GM23338 (cell line): ENCODE measurements around the gene PTCHD1. TPM values are rescaled to one million over a fixed set of nuclear protein-coding genes. Genes with fewer than 3 reads are reported as not detected.

Source experiments
- ATAC-seq: fragments of 200-7000 bp; cut with Tn5 transposase; 3 replicates; pipeline ENCODE4 v1.9.1; 2020
- DNase-seq: peaks from one replicate; pipeline ENCODE4 v3.0.0-alpha.2; 2015; ENCODE audit warnings: low spot score
- H2AFZ ChIP-seq: fragments of 200-600 bp; sonication (generic); 2 replicates; pipeline ENCODE4 v1.8.0; 2016; ENCODE audit warnings: antibody characterized with exemption, mild to moderate bottlenecking, moderate library complexity
- H3F3A ChIP-seq: fragments of 200-600 bp; sonication (generic); replicated peaks from 2 replicates; pipeline ENCODE4 v1.8.0; 2017; ENCODE audit warnings: antibody characterized with exemption, mixed run types, low read depth
- H3K27ac ChIP-seq: fragments of 200-600 bp; sonication (generic); 2 replicates; pipeline ENCODE4 v1.6.1; 2016; ENCODE audit warnings: low read depth
- H3K27me3 ChIP-seq: fragments of 200-600 bp; sonication (generic); 2 replicates; pipeline ENCODE4 v1.8.0; 2016; ENCODE audit warnings: mild to moderate bottlenecking, mixed run types, moderate library complexity; ENCODE audit not compliant: insufficient read depth
- H3K36me3 ChIP-seq: fragments of 200-600 bp; sonication (generic); 2 replicates; pipeline ENCODE4 v1.8.0; 2016; ENCODE audit warnings: mild to moderate bottlenecking; ENCODE audit not compliant: insufficient read depth
- H3K4me1 ChIP-seq: fragments of 200-600 bp; sonication (generic); 2 replicates; pipeline ENCODE4 v1.8.0; 2016; ENCODE audit warnings: mild to moderate bottlenecking, moderate library complexity; ENCODE audit not compliant: insufficient read depth
- H3K4me2 ChIP-seq: fragments of 200-600 bp; sonication (generic); 2 replicates; pipeline ENCODE4 v1.7.1; 2017; ENCODE audit warnings: mixed run types
- H3K4me3 ChIP-seq: fragments of 200-600 bp; sonication (generic); 2 replicates; pipeline ENCODE4 v1.6.1; 2016; ENCODE audit warnings: mixed run types
- H3K79me2 ChIP-seq: fragments of 200-600 bp; sonication (generic); replicated peaks from 2 replicates; pipeline ENCODE4 v1.8.0; 2017; ENCODE audit warnings: mild to moderate bottlenecking; ENCODE audit not compliant: insufficient read depth
- H3K9me2 ChIP-seq: fragments of 200-600 bp; sonication (generic); 2 replicates; pipeline ENCODE4 v1.8.0; 2017; ENCODE audit not compliant: insufficient read depth
- H4K20me1 ChIP-seq: fragments of 200-600 bp; sonication (generic); replicated peaks from 2 replicates; pipeline ENCODE4 v1.8.0; 2017; ENCODE audit warnings: mild to moderate bottlenecking; ENCODE audit not compliant: insufficient read depth
- H3K27ac Mint-ChIP-seq: 2 replicates; pipeline ENCODE4 v1.8.0; 2020; ENCODE audit warnings: inconsistent platforms, mild to moderate bottlenecking, moderate library complexity, mixed read lengths
- H3K27me3 Mint-ChIP-seq: 3 replicates; pipeline ENCODE4 v1.8.0; 2022; ENCODE audit warnings: low read depth, mild to moderate bottlenecking, moderate library complexity, mixed read lengths, inconsistent platforms; ENCODE audit not compliant: insufficient read depth, poor library complexity
- H3K36me3 Mint-ChIP-seq: 3 replicates; pipeline ENCODE4 v1.8.0; 2021; ENCODE audit warnings: low read depth, mild to moderate bottlenecking, inconsistent platforms, moderate library complexity, mixed read lengths
- H3K4me1 Mint-ChIP-seq: 3 replicates; pipeline ENCODE4 v1.8.0; 2020; ENCODE audit warnings: mild to moderate bottlenecking, inconsistent platforms, mixed read lengths
- H3K4me3 Mint-ChIP-seq: 3 replicates; pipeline ENCODE4 v1.8.0; 2021; ENCODE audit warnings: moderate library complexity, mild to moderate bottlenecking, inconsistent platforms, mixed read lengths
- H3K9me3 Mint-ChIP-seq: 3 replicates; pipeline ENCODE4 v1.8.0; 2020; ENCODE audit warnings: moderate library complexity, mild to moderate bottlenecking, inconsistent platforms, mixed read lengths
- CREB1 ChIP-seq: fragments of 250-450 bp; sonication (Bioruptor Pico); IDR thresholded peaks from 2 replicates; pipeline ENCODE4 v1.5.0; 2020; ENCODE audit warnings: low read depth, mild to moderate bottlenecking, moderate library complexity
- EZH2 ChIP-seq: fragments of 200-600 bp; sonication (generic); IDR thresholded peaks from one replicate; pipeline ENCODE4 v1.8.0; 2017; ENCODE audit warnings: antibody characterized with exemption, mild to moderate bottlenecking, low read depth; ENCODE audit not compliant: unreplicated experiment
- EZH2phosphoT487 ChIP-seq: fragments of 200-600 bp; sonication (generic); IDR thresholded peaks from one replicate; pipeline ENCODE4 v1.8.1; 2018; ENCODE audit warnings: antibody characterized with exemption; ENCODE audit not compliant: unreplicated experiment
- JUNB ChIP-seq: IDR thresholded peaks from one replicate; pipeline ENCODE4 v1.6.1; 2016; ENCODE audit warnings: antibody characterized with exemption; ENCODE audit not compliant: unreplicated experiment
- NANOG ChIP-seq: IDR thresholded peaks from 2 replicates; pipeline ENCODE4 v1.6.1; 2016; ENCODE audit warnings: antibody characterized with exemption, borderline replicate concordance
- POLR2AphosphoS5 ChIP-seq: IDR thresholded peaks from 2 replicates; pipeline ENCODE4 v1.6.1; 2016; ENCODE audit warnings: antibody characterized with exemption, low read depth
- STAT1 ChIP-seq: IDR thresholded peaks from one replicate; pipeline ENCODE4 v1.6.1; 2016; ENCODE audit warnings: antibody characterized with exemption; ENCODE audit not compliant: unreplicated experiment
- ZNF114 ChIP-seq: fragments of 250-450 bp; sonication (Bioruptor Pico); IDR thresholded peaks from 2 replicates; pipeline ENCODE4 v1.5.0; 2020; ENCODE audit warnings: mild to moderate bottlenecking, moderate library complexity
- ZNF331 ChIP-seq: fragments of 250-450 bp; sonication (Bioruptor Pico); IDR thresholded peaks from 2 replicates; pipeline ENCODE4 v1.5.0; 2020; ENCODE audit warnings: low read depth, mild to moderate bottlenecking, moderate library complexity
- polyA plus RNA-seq: library from polyadenylated mRNA; unstranded; fragments of >200 nt; fragmentation: Nextera tagmentation; extraction: Ambion mirVana; gene quantifications from 2 replicates; pipeline ENCODE4 v1.2.1, GENCODE V29; 2016
- total RNA-seq: library from RNA; depleted of rRNA; stranded (reverse); fragments of >200 nt; shearing (Covaris generic); gene quantifications from 2 replicates; pipeline ENCODE4 v1.2.3, GENCODE V29; 2014
- TF ChIP-seq, protein P1 (sequence below): IDR thresholded peaks from one replicate; pipeline ENCODE4 v1.6.1; 2018; ENCODE audit warnings: antibody characterized with exemption; ENCODE audit not compliant: unreplicated experiment
- TF ChIP-seq, protein P2 (sequence below): fragments of 250-450 bp; sonication (Bioruptor Pico); IDR thresholded peaks from 2 replicates; pipeline ENCODE4 v1.5.0; 2020; ENCODE audit warnings: mild to moderate bottlenecking, moderate library complexity
- TF ChIP-seq, protein P3 (sequence below): IDR thresholded peaks from 2 replicates; pipeline ENCODE4 v1.6.1; 2016; ENCODE audit warnings: antibody characterized with exemption
- TF ChIP-seq, protein P4 (sequence below), 2 experiments: fragments of 200-600 bp in 1 of 2; sonication (generic) in 1 of 2; conservative IDR thresholded peaks; 2 replicates each; pipeline versions ENCODE4 v1.5.1 to v1.6.1; 2016 to 2017; ENCODE audit warnings: antibody characterized with exemption in 2 of 2, low read depth in 2 of 2, mild to moderate bottlenecking in 2 of 2, moderate library complexity in 1 of 2

The PTCHD1 gene
- total and polyA plus RNA-seq, 2 experiments from 2014 or later: 1.5 to 1.9 TPM

DNA sequence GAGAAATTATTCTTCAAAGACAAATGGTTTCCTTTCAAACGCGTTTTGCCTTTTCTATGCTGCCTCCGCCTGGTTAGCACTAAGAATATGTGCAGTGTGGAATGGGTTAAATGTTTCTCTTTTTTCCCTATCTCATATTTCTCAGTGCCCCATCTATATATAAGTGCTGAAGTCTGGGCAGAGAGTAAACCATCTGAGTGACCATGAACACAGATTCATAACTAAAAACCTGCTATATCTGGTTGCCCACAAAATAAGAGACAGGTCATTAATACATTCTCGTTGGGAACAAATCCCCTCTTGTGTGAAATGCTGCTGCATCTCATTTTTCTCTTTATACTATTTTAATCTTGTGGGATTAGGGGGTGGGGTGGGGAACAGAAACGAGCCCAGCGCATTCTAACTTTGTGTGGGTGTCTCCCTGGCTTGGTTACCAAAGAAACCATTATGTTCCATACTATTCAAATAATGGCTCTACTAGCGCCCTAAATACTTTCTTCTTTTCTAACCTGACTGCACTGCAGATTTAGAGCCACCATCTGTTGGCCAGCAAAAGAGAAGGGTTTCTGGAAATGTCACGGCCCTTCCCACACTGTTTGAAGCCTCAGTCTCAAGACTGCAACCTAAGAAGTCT is 42.2 kb upstream of the PTCHD1 start:
- DNase-seq (peak; percentile 3), ATAC-seq (no peak)
- Histone ChIP-seq H3K4me1 (no peaks in the 10 kb centered on the region), H3F3A (no peaks in the 10 kb centered on the region), H3K36me3 (no peaks in the 10 kb centered on the region), H4K20me1 (no peaks in the 10 kb centered on the region), H3K9me2 (no peaks in the 10 kb centered on the region), H3K27me3 (no peaks in the 10 kb centered on the region), H3K79me2 (no peaks in the 10 kb centered on the region), H3K4me2 (no peak overlapping the region), H2AFZ (no peak overlapping the region), H3K4me3 (no peak overlapping the region), H3K27ac (no peak overlapping the region)
- H3K4me1 Mint-ChIP-seq: no peaks in the 10 kb centered on the region
- no peak overlapping the region for H3K27ac Mint-ChIP-seq
- no peaks in the 10 kb centered on the region for H3K9me3 Mint-ChIP-seq
- H3K36me3 Mint-ChIP-seq: no peaks in the 10 kb centered on the region
- no peak overlapping the region for H3K4me3 Mint-ChIP-seq
- H3K27me3 Mint-ChIP-seq: no peaks in the 10 kb centered on the region
- TF ChIP-seq JUNB: no peak
- TF ChIP-seq, protein P1, sequence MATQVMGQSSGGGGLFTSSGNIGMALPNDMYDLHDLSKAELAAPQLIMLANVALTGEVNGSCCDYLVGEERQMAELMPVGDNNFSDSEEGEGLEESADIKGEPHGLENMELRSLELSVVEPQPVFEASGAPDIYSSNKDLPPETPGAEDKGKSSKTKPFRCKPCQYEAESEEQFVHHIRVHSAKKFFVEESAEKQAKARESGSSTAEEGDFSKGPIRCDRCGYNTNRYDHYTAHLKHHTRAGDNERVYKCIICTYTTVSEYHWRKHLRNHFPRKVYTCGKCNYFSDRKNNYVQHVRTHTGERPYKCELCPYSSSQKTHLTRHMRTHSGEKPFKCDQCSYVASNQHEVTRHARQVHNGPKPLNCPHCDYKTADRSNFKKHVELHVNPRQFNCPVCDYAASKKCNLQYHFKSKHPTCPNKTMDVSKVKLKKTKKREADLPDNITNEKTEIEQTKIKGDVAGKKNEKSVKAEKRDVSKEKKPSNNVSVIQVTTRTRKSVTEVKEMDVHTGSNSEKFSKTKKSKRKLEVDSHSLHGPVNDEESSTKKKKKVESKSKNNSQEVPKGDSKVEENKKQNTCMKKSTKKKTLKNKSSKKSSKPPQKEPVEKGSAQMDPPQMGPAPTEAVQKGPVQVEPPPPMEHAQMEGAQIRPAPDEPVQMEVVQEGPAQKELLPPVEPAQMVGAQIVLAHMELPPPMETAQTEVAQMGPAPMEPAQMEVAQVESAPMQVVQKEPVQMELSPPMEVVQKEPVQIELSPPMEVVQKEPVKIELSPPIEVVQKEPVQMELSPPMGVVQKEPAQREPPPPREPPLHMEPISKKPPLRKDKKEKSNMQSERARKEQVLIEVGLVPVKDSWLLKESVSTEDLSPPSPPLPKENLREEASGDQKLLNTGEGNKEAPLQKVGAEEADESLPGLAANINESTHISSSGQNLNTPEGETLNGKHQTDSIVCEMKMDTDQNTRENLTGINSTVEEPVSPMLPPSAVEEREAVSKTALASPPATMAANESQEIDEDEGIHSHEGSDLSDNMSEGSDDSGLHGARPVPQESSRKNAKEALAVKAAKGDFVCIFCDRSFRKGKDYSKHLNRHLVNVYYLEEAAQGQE: no peak
- TF ChIP-seq EZH2phosphoT487: no peak
- no peak for TF ChIP-seq POLR2AphosphoS5
- TF ChIP-seq NANOG: no peak
- no peak for TF ChIP-seq STAT1
- no peak for TF ChIP-seq ZNF114 (CRISPR knock-in tag)
- TF ChIP-seq, protein P2, sequence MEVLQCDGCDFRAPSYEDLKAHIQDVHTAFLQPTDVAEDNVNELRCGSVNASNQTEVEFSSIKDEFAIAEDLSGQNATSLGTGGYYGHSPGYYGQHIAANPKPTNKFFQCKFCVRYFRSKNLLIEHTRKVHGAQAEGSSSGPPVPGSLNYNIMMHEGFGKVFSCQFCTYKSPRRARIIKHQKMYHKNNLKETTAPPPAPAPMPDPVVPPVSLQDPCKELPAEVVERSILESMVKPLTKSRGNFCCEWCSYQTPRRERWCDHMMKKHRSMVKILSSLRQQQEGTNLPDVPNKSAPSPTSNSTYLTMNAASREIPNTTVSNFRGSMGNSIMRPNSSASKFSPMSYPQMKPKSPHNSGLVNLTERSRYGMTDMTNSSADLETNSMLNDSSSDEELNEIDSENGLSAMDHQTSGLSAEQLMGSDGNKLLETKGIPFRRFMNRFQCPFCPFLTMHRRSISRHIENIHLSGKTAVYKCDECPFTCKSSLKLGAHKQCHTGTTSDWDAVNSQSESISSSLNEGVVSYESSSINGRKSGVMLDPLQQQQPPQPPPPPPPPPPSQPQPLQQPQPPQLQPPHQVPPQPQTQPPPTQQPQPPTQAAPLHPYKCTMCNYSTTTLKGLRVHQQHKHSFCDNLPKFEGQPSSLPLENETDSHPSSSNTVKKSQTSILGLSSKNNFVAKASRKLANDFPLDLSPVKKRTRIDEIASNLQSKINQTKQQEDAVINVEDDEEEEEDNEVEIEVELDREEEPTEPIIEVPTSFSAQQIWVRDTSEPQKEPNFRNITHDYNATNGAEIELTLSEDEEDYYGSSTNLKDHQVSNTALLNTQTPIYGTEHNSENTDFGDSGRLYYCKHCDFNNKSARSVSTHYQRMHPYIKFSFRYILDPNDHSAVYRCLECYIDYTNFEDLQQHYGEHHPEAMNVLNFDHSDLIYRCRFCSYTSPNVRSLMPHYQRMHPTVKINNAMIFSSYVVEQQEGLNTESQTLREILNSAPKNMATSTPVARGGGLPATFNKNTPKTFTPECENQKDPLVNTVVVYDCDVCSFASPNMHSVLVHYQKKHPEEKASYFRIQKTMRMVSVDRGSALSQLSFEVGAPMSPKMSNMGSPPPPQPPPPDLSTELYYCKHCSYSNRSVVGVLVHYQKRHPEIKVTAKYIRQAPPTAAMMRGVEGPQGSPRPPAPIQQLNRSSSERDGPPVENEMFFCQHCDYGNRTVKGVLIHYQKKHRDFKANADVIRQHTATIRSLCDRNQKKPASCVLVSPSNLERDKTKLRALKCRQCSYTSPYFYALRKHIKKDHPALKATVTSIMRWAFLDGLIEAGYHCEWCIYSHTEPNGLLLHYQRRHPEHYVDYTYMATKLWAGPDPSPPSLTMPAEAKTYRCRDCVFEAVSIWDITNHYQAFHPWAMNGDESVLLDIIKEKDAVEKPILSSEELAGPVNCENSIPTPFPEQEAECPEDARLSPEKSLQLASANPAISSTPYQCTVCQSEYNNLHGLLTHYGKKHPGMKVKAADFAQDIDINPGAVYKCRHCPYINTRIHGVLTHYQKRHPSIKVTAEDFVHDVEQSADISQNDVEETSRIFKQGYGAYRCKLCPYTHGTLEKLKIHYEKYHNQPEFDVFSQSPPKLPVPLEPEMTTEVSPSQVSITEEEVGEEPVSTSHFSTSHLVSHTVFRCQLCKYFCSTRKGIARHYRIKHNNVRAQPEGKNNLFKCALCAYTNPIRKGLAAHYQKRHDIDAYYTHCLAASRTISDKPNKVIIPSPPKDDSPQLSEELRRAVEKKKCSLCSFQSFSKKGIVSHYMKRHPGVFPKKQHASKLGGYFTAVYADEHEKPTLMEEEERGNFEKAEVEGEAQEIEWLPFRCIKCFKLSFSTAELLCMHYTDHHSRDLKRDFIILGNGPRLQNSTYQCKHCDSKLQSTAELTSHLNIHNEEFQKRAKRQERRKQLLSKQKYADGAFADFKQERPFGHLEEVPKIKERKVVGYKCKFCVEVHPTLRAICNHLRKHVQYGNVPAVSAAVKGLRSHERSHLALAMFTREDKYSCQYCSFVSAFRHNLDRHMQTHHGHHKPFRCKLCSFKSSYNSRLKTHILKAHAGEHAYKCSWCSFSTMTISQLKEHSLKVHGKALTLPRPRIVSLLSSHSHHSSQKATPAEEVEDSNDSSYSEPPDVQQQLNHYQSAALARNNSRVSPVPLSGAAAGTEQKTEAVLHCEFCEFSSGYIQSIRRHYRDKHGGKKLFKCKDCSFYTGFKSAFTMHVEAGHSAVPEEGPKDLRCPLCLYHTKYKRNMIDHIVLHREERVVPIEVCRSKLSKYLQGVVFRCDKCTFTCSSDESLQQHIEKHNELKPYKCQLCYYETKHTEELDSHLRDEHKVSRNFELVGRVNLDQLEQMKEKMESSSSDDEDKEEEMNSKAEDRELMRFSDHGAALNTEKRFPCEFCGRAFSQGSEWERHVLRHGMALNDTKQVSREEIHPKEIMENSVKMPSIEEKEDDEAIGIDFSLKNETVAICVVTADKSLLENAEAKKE (CRISPR knock-in tag): no peak
- TF ChIP-seq ZNF331 (CRISPR knock-in tag): no peak
- TF ChIP-seq, protein P3, sequence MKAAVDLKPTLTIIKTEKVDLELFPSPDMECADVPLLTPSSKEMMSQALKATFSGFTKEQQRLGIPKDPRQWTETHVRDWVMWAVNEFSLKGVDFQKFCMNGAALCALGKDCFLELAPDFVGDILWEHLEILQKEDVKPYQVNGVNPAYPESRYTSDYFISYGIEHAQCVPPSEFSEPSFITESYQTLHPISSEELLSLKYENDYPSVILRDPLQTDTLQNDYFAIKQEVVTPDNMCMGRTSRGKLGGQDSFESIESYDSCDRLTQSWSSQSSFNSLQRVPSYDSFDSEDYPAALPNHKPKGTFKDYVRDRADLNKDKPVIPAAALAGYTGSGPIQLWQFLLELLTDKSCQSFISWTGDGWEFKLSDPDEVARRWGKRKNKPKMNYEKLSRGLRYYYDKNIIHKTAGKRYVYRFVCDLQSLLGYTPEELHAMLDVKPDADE: no peak
- TF ChIP-seq, protein P4, sequence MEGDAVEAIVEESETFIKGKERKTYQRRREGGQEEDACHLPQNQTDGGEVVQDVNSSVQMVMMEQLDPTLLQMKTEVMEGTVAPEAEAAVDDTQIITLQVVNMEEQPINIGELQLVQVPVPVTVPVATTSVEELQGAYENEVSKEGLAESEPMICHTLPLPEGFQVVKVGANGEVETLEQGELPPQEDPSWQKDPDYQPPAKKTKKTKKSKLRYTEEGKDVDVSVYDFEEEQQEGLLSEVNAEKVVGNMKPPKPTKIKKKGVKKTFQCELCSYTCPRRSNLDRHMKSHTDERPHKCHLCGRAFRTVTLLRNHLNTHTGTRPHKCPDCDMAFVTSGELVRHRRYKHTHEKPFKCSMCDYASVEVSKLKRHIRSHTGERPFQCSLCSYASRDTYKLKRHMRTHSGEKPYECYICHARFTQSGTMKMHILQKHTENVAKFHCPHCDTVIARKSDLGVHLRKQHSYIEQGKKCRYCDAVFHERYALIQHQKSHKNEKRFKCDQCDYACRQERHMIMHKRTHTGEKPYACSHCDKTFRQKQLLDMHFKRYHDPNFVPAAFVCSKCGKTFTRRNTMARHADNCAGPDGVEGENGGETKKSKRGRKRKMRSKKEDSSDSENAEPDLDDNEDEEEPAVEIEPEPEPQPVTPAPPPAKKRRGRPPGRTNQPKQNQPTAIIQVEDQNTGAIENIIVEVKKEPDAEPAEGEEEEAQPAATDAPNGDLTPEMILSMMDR (conservative IDR thresholded peaks at IDR 0.05; ENCODE audit: low read depth in 2 of 2): no peak
- TF ChIP-seq CREB1 (CRISPR knock-in tag): no peak
- no peak for TF ChIP-seq EZH2
